ENCODE data around the gene TJP2.

GRCh38 chr9:69307446-69308205, 133.5 kb downstream of the TJP2 start:
- TF ChIP-seq CTCF (IDR thresholded peaks at IDR 0.05) (no peak), POLR2A (IDR thresholded peaks at IDR 0.05) (no peak), EP300 (IDR thresholded peaks at IDR 0.05) (no peak)

All from suprapubic skin (tissue), 3 donors.